ENCODE measurements around the gene TBC1D22A.

GRCh38 chr22:46800102-46800857, 37.8 kb downstream of the TBC1D22A start:
- TF ChIP-seq POLR2A (IDR thresholded peaks at IDR 0.05; ENCODE audit: low read length) = no peak
- no peak for TF ChIP-seq GATA1 (IDR thresholded peaks at IDR 0.05; ENCODE audit: low read depth, low read length)
